ENCODE results near the gene TNS3. TPM values are rescaled to one million over a fixed set of nuclear protein-coding genes. Genes with fewer than 3 reads are reported as not detected.

TNS3 gene
- total RNA-seq, 1 experiment from 2014 or later = 135 TPM

- TF ChIP-seq CTCF (IDR thresholded peaks at IDR 0.05; ENCODE audit: unreplicated experiment) = no peak
- Mint-ChIP-seq H3K9me3 (ENCODE audit: low read depth, unreplicated experiment) (no peaks in the 10 kb centered on the region), H3K36me3 (ENCODE audit: insufficient read depth, unreplicated experiment) (peaks cover 42% of the 10 kb centered on the region), H3K27me3 (ENCODE audit: unreplicated experiment) (no peaks in the 10 kb centered on the region), H3K4me3 (ENCODE audit: low read depth, unreplicated experiment) (no peak overlapping the region), H3K4me1 (ENCODE audit: low read depth, unreplicated experiment) (peaks cover 6% of the 10 kb centered on the region), H3K27ac (ENCODE audit: unreplicated experiment) (no peak overlapping the region)
- CTCF ChIA-PET = no interaction called here
- no TSS peak for BruUV-seq (replicated peaks)
- intact Hi-C loops (cut with micrococcal nuclease; ENCODE audit: unreplicated experiment) = no loop called here
- DNase-seq = no peak
These were observed 304.6 kb downstream of the TNS3 start for GRCh38 chr7:47277321-47277781.

- CTCF ChIA-PET = interaction anchor here (0.6 to 2.6 kb wide), 2 partner anchors 8 to 174 kb away, joined by 3 to 8 read pairs; no protein-coding TSS in a partner anchor
- no TSS peak for BruUV-seq (replicated peaks)
- TF ChIP-seq CTCF (IDR thresholded peaks at IDR 0.05; ENCODE audit: unreplicated experiment) = no peak
- Mint-ChIP-seq H3K9me3 (ENCODE audit: low read depth, unreplicated experiment) (peaks cover 7% of the 10 kb centered on the region), H3K27me3 (ENCODE audit: unreplicated experiment) (no peaks in the 10 kb centered on the region), H3K4me1 (ENCODE audit: low read depth, unreplicated experiment) (no peaks in the 10 kb centered on the region), H3K27ac (ENCODE audit: unreplicated experiment) (no peak overlapping the region), H3K4me3 (ENCODE audit: low read depth, unreplicated experiment) (no peak overlapping the region), H3K36me3 (ENCODE audit: insufficient read depth, unreplicated experiment) (peaks cover 13% of the 10 kb centered on the region)
- DNase-seq = no peak
- intact Hi-C loops (cut with micrococcal nuclease; ENCODE audit: unreplicated experiment) = loop anchor here (2.0 kb wide), 1 partner anchor 541 kb away; no protein-coding TSS in a partner anchor
These were observed 307.7 kb downstream of the TNS3 start for GRCh38 chr7:47273974-47274766.

- Mint-ChIP-seq H3K9me3 (ENCODE audit: low read depth, unreplicated experiment) (peaks cover 9% of the 10 kb centered on the region), H3K27me3 (ENCODE audit: unreplicated experiment) (no peaks in the 10 kb centered on the region), H3K4me3 (ENCODE audit: low read depth, unreplicated experiment) (no peak overlapping the region), H3K27ac (ENCODE audit: unreplicated experiment) (no peak overlapping the region), H3K36me3 (ENCODE audit: insufficient read depth, unreplicated experiment) (peaks cover 13% of the 10 kb centered on the region), H3K4me1 (ENCODE audit: low read depth, unreplicated experiment) (no peaks in the 10 kb centered on the region)
- TF ChIP-seq CTCF (IDR thresholded peaks at IDR 0.05; ENCODE audit: unreplicated experiment) = no peak
- intact Hi-C loops (cut with micrococcal nuclease; ENCODE audit: unreplicated experiment) = loop anchor here (2.0 kb wide), 1 partner anchor 542 kb away; no protein-coding TSS in a partner anchor
- CTCF ChIA-PET = no interaction called here
- DNase-seq = no peak
- BruUV-seq (replicated peaks) = no TSS peak
These were observed 308.8 kb downstream of the TNS3 start for GRCh38 chr7:47273088-47273487.

GRCh38 chr7:47271749-47272148 lies 310.2 kb downstream of the TNS3 start:
- no TSS peak for BruUV-seq (replicated peaks)
- peaks cover 13% of the 10 kb centered on the region for H3K36me3 Mint-ChIP-seq (ENCODE audit: insufficient read depth, unreplicated experiment)
- peaks cover 4% of the 10 kb centered on the region for H3K4me1 Mint-ChIP-seq (ENCODE audit: low read depth, unreplicated experiment)
- no peak overlapping the region for H3K4me3 Mint-ChIP-seq (ENCODE audit: low read depth, unreplicated experiment)
- no peaks in the 10 kb centered on the region for H3K27me3 Mint-ChIP-seq (ENCODE audit: unreplicated experiment)
- CTCF ChIA-PET = no interaction called here
- intact Hi-C loops (cut with micrococcal nuclease; ENCODE audit: unreplicated experiment) = loop anchor here (2.0 kb wide), 1 partner anchor 543 kb away; no protein-coding TSS in a partner anchor
- no peak for DNase-seq
- no peak overlapping the region for H3K27ac Mint-ChIP-seq (ENCODE audit: unreplicated experiment)
- TF ChIP-seq CTCF (IDR thresholded peaks at IDR 0.05; ENCODE audit: unreplicated experiment) = no peak
- H3K9me3 Mint-ChIP-seq (ENCODE audit: low read depth, unreplicated experiment) = peaks cover 9% of the 10 kb centered on the region
